Measurements from ENCODE around the gene GPR75. TPM values are rescaled to one million over a fixed set of nuclear protein-coding genes. Genes with fewer than 3 reads are reported as not detected.

Gene GPR75
- 1 to 10 TPM in 3 of 4 donors, under 1 TPM in 1; 0.85 to 2.2 (median 1.2) TPM for total RNA-seq
- 0.84 TPM for polyA plus RNA-seq
- long read RNA-seq, donor 1: 0 reads
- long read RNA-seq, donor 2: 0 reads
- long read RNA-seq, donor 3: 0 reads
- long read RNA-seq, donor 4: 0 reads

DNA sequence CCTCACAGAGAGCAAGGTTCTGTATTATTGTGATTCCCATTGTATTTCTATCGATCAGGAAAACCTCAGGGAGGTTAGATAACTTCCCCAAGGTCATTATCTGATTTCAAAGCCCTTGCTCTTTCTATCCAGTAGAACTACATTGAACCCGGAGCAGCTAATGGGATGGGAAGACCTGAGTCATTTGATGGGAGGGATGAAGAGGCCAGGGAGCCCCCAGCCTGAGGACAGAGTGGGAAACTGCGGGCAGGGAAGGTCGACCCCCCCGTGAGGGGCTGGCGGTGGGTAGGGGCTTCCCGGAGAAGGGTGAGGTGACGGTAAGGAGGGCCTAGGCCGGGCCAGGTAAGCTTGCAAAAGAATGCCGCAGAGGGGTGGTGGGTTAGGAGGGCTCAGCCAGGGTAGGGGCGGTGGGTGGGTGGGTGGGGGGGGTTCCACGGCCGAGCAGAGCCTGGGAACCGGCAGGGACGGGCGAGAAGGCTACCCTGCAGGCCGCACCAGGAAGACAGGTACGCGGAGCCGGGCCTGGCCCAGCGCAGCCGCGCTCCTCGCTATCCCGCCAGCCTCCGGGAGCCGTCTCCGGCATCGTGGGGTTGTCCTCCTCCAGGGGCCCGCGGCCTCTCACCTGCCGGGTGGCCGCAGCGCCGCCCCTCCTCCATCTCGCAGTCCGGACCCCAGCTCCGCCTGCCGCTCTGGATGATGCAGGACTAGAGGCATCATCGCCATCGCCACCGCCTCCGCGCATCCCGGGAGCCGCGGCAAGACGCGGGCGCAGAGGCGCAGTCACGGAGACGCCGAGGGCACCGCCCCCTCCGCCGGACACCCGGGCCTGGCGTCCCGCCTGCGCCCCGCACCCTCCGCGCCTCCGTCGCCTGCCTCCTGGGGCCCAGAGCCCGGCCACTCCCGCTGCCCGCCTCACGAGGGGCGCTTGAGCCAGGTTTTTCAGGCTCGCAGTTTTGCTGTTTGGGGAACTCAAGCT is at the start of gene GPR75:
Gene GPR75, minus strand, starts transcription at position 762 of the 976 bp plus-strand sequence. CDS start 5,211 bp downstream, outside the sequence.
- intact Hi-C loops (cut with DNase I): no loop called here
- H3K27ac ChIP-seq (ENCODE audit: low read length): no peak within 1 kb of the TSS

DNA sequence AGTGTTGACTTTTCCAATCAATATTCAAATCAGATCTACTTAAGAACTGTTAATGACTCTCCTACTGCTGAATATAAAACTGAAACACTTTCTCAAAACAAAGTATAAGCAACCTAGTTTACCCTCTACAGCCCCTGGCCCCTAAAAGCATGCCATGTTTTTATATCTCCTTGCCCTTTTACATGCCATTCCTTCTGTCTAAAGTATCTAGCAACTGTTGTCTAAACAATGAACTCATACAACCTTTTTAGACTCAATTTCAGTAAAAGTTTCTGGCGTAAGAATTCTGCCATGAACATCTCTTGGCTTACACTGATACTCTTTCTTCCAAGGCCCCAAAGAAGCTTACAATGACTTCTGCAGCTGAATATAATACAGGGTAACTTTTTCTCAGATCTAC is 47.8 kb upstream of the GPR75 start:
- Histone ChIP-seq H3K4me1 (ENCODE audit: control insufficient read depth, insufficient read depth, low read length) (no peaks in the 10 kb centered on the region), H3K9me3 (ENCODE audit: control insufficient read depth, low read length) (no peaks in the 10 kb centered on the region), H3K27me3 (ENCODE audit: control insufficient read depth, insufficient read depth) (no peaks in the 10 kb centered on the region), H3K27ac (ENCODE audit: low read length) (no peak overlapping the region), H3K4me3 (ENCODE audit: low read length) (no peak overlapping the region)
- 65% methylated on average over 1 of the region's 1 CpG for WGBS
- DNase-seq (no peak), ATAC-seq (no peak)
- intact Hi-C loops (cut with DNase I): no loop called here

More for the DNA sequence above, at the start of gene GPR75:
- H3K4me3 ChIP-seq (ENCODE audit: low read length): peak within 1 kb of the TSS; percentile 31
- ATAC-seq (peak; percentile 83 to 85), DNase-seq (peak; percentile 47 to 80 (median 74))
- H3K27me3 ChIP-seq (ENCODE audit: control insufficient read depth, insufficient read depth): no peaks in the 10 kb centered on the region
- no peaks in the 10 kb centered on the region for H3K4me1 ChIP-seq (ENCODE audit: control insufficient read depth, insufficient read depth, low read length)
- no peaks in the 10 kb centered on the region for H3K9me3 ChIP-seq (ENCODE audit: control insufficient read depth, low read length)
- 38% methylated on average over 72 of the region's 72 CpGs for WGBS

DNA sequence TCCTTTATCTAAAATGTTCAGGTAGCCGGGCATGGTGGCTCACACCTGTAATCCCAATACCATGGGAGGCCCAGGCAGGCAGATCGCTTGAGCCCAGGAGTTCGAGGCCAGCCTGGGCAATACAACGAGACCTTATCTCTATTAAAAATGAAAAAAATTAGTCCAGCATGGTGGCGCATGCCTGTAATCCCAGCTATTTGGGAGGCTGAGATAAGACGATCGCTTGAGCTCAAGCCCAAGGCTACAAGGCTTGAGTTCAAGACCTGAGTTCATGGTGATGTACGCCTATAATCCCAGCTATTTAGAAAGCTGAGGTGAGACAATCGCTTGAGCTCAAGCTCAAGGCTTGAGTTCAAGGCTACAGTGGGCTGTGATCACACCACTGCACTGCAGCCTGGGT is 45.6 kb upstream of the GPR75 start:
- intact Hi-C loops (cut with DNase I): no loop called here
- DNase-seq: no peak
- Histone ChIP-seq H3K27ac (ENCODE audit: low read length) (no peak overlapping the region), H3K4me3 (ENCODE audit: low read length) (no peak overlapping the region), H3K27me3 (ENCODE audit: control insufficient read depth, insufficient read depth) (no peaks in the 10 kb centered on the region), H3K9me3 (ENCODE audit: control insufficient read depth, low read length) (no peaks in the 10 kb centered on the region), H3K4me1 (ENCODE audit: control insufficient read depth, insufficient read depth, low read length) (no peaks in the 10 kb centered on the region)
- WGBS: 97% methylated on average over 9 of the region's 9 CpGs
- ATAC-seq: no peak

DNA sequence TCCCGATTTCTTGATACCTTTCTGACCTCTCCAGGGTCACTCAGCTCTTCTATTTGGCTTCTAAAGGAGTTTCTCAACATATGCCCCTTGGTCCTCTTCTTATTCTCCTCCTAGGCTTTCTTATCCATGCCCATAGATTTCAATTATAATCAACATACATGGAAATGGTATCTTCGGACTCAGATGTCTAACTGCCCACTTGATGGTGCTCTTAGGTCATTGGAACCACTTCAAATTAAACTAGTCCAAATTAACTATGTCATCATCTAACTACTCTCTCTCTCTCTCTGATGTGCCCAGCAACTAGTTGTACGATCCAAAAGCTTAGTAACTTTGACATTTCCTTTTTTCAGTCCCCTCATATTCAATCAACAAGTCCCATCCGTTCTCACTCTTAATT is 43.2 kb upstream of the GPR75 start:
- Histone ChIP-seq H3K9me3 (ENCODE audit: control insufficient read depth, low read length) (no peaks in the 10 kb centered on the region), H3K27me3 (ENCODE audit: control insufficient read depth, insufficient read depth) (no peaks in the 10 kb centered on the region), H3K27ac (ENCODE audit: low read length) (no peak overlapping the region), H3K4me1 (ENCODE audit: control insufficient read depth, insufficient read depth, low read length) (no peaks in the 10 kb centered on the region), H3K4me3 (ENCODE audit: low read length) (no peak overlapping the region)
- WGBS: 63% methylated on average over 4 of the region's 4 CpGs
- DNase-seq (no peak), ATAC-seq (no peak)
- intact Hi-C loops (cut with DNase I): no loop called here

DNA sequence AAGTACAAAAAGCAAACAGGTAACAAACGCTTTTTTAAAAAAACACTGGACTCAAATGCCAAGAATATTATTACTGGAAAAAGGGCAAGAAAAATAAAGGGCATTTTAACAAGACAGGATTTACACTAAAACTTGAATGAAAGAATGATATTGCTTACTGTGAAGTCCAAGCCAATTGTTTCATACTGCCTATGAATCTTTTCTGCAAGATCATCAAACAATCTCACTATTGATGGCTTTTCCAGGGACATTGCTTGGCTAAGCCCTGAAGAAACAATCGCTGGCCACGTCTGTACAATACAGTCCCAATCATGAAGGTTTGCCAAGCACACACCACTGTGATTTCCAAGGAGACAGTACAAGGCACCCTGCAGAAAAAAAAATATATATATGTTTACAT is 41.4 kb upstream of the GPR75 start:
- H3K9me3 ChIP-seq (ENCODE audit: control insufficient read depth, low read length): no peaks in the 10 kb centered on the region
- DNase-seq (no peak), ATAC-seq (no peak)
- WGBS: 83% methylated on average over 3 of the region's 3 CpGs
- no peak overlapping the region for H3K4me3 ChIP-seq (ENCODE audit: low read length)
- intact Hi-C loops (cut with DNase I): no loop called here
- no peaks in the 10 kb centered on the region for H3K4me1 ChIP-seq (ENCODE audit: control insufficient read depth, insufficient read depth, low read length)
- no peak overlapping the region for H3K27ac ChIP-seq (ENCODE audit: low read length)
- no peaks in the 10 kb centered on the region for H3K27me3 ChIP-seq (ENCODE audit: control insufficient read depth, insufficient read depth)

DNA sequence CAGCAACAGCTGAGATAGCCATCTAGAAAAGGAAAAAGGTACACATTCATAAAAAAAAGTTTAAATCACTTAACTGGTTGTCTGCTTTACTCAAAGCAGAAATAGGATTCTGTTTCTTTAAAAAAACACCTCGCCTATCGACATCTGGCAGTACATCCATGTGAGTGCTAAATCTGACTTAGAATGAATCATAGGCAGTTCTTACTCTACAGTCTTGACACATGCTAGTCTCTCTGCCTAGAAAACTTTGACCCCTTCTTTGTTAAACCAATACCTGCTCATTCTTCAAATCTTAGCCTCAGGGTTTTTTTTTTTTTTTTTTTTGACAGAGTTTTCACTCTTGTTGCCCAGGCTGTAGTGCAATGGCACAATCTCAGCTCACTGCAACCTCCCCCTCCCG is 37.1 kb upstream of the GPR75 start:
- H3K27me3 ChIP-seq (ENCODE audit: control insufficient read depth, insufficient read depth): no peaks in the 10 kb centered on the region
- intact Hi-C loops (cut with DNase I): no loop called here
- DNase-seq (no peak), ATAC-seq (peak in 1 of 2 donors; percentile 69)
- no peak overlapping the region for H3K27ac ChIP-seq (ENCODE audit: low read length)
- no peaks in the 10 kb centered on the region for H3K9me3 ChIP-seq (ENCODE audit: control insufficient read depth, low read length)
- 56% methylated on average over 3 of the region's 3 CpGs for WGBS
- H3K4me3 ChIP-seq (ENCODE audit: low read length): no peak overlapping the region
- no peaks in the 10 kb centered on the region for H3K4me1 ChIP-seq (ENCODE audit: control insufficient read depth, insufficient read depth, low read length)

DNA sequence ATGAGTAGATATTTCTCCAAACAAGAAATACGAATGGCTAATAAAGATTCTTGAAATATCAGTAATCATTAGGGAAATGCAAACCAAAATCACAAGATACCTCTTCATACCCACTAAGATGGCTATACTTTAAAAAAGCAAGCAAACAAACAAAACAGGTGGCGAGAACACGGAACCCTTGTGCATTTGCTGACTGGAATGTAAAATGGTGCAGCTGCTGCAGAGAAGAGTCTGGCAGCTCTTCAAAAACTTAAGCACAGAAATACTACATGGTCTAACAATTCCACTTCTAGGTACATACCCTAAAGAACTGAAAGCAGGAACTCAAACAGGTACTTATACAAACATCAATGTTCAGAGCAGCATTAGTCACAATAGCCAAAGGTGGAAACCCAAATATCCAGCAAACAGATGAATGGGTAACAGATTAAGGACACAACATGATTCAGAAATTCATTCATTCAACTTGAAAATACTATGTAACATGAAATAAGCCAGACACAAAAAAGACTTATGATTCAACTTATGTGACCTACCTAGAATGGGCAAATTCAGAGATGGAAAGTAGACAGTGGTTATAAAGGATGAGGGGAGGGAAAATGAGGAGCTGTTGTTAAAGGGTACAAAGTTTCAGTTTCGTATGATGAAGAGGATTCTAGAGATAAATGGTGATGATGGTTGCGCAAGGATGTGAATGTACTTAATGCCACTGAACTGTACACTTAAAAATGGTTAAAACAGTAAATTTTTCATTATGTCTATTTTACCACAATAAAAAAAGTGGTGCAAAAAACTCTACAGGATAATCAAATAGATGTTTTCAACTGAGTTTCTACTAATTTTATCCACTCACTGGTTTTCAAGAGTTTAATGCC is 26.9 kb upstream of the GPR75 start:
- ATAC-seq (no peak), DNase-seq (no peak)
- no peak overlapping the region for H3K4me3 ChIP-seq (ENCODE audit: low read length)
- H3K27me3 ChIP-seq (ENCODE audit: control insufficient read depth, insufficient read depth): no peaks in the 10 kb centered on the region
- H3K9me3 ChIP-seq (ENCODE audit: control insufficient read depth, low read length): no peaks in the 10 kb centered on the region
- no peak overlapping the region for H3K27ac ChIP-seq (ENCODE audit: low read length)
- no peaks in the 10 kb centered on the region for H3K4me1 ChIP-seq (ENCODE audit: control insufficient read depth, insufficient read depth, low read length)
- WGBS: 86% methylated on average over 5 of the region's 5 CpGs
- intact Hi-C loops (cut with DNase I): loop anchor here in 1 of 4 donors (2.0 kb wide), 1 partner anchor 42 kb away; no protein-coding TSS in a partner anchor

DNA sequence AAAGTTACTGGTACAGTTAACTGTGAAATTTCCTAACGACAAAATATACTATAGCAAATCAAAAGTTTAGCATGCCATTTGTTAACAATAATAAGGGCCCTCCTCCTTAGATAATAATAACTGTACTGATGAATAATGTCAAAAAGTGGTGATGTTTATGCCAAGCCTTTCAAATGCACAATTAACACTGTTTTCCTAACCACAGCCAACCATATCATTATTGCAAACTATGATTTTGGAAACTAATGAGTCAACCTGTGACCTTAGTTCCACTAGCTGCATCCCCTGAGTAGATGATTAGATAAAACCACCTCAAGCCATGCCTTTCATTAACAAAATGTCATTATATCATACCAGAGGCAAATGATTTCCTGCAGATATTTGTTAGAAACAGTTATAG is 25.1 kb upstream of the GPR75 start:
- Histone ChIP-seq H3K27me3 (ENCODE audit: control insufficient read depth, insufficient read depth) (no peaks in the 10 kb centered on the region), H3K27ac (ENCODE audit: low read length) (no peak overlapping the region), H3K9me3 (ENCODE audit: control insufficient read depth, low read length) (no peaks in the 10 kb centered on the region), H3K4me1 (ENCODE audit: control insufficient read depth, insufficient read depth, low read length) (no peaks in the 10 kb centered on the region), H3K4me3 (ENCODE audit: low read length) (no peak overlapping the region)
- DNase-seq: no peak
- ATAC-seq: no peak
- intact Hi-C loops (cut with DNase I): no loop called here
- 93% methylated on average over 1 of the region's 1 CpG for WGBS

DNA sequence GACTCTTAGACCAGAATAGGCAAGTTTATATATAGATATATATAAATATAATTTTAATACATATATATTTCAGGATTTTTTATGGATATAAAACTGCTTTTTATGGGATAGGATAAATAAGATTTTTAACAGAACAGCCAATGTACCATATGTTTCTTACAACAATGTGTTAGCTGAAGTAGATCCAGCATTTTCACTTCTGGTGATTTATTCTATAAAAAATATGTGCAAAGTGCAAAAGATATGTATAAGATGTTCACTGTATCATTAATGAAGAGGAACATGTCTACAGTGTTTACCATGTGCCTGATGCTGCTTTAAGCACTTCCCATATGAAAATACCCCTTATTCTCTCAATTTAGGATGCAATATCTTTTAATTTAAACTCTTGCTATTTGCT is 22.2 kb upstream of the GPR75 start:
- intact Hi-C loops (cut with DNase I): no loop called here

DNA sequence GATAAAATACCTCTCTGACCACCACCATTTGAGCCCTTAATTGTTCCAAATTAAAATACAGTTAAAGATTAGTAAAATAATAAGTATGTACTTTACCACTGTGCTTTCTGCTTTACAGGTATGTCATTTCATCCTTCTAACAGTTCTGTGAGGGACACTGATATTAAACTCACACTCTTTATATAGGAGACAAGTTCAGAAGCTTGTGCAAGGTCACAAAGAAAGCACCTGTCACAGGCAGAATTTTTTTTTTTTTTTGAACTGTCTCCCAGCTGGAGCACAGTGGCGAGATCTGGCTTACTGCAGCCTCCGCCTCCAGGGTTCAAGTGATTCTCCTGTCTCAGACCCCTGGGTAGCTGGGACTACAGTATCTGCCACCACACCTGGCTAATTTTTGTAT is 21.6 kb upstream of the GPR75 start:
- intact Hi-C loops (cut with DNase I): no loop called here
- Histone ChIP-seq H3K27ac (ENCODE audit: low read length) (no peak overlapping the region), H3K4me1 (ENCODE audit: control insufficient read depth, insufficient read depth, low read length) (no peaks in the 10 kb centered on the region), H3K27me3 (ENCODE audit: control insufficient read depth, insufficient read depth) (no peaks in the 10 kb centered on the region), H3K4me3 (ENCODE audit: low read length) (no peak overlapping the region), H3K9me3 (ENCODE audit: control insufficient read depth, low read length) (no peaks in the 10 kb centered on the region)
- no peak for DNase-seq
- ATAC-seq: no peak
- 98% methylated on average over 2 of the region's 2 CpGs for WGBS

More for the DNA sequence above, 22.2 kb upstream of the GPR75 start:
- H3K27me3 ChIP-seq (ENCODE audit: control insufficient read depth, insufficient read depth): no peaks in the 10 kb centered on the region
- DNase-seq: no peak
- H3K4me3 ChIP-seq (ENCODE audit: low read length): no peak overlapping the region
- H3K9me3 ChIP-seq (ENCODE audit: control insufficient read depth, low read length): no peaks in the 10 kb centered on the region
- no peak for ATAC-seq
- H3K27ac ChIP-seq (ENCODE audit: low read length): no peak overlapping the region
- H3K4me1 ChIP-seq (ENCODE audit: control insufficient read depth, insufficient read depth, low read length): no peaks in the 10 kb centered on the region

DNA sequence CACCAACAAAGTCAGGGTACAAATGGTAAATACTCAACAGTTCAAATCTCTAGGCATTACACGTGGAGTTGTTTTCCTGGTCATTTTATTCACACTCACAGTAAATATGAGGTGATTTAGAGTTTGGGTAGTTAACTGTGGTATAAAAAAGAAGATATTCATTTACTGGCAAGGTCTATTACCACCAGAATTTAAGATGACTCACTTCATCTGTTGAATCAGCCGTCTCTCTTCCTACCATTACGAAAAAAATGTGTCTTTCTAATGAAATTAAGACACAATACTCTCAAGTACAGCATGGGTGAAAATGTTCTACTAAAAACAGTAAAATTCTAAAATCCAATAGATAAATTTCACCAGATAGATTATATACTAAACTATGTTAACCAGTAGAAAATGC is 21.0 kb upstream of the GPR75 start:
- H3K27me3 ChIP-seq (ENCODE audit: control insufficient read depth, insufficient read depth): no peaks in the 10 kb centered on the region
- intact Hi-C loops (cut with DNase I): no loop called here
- ATAC-seq: no peak
- H3K27ac ChIP-seq (ENCODE audit: low read length): no peak overlapping the region
- no peaks in the 10 kb centered on the region for H3K9me3 ChIP-seq (ENCODE audit: control insufficient read depth, low read length)
- WGBS: 94% methylated on average over 3 of the region's 3 CpGs
- H3K4me3 ChIP-seq (ENCODE audit: low read length): no peak overlapping the region
- DNase-seq: no peak
- H3K4me1 ChIP-seq (ENCODE audit: control insufficient read depth, insufficient read depth, low read length): no peaks in the 10 kb centered on the region
